GM12801 (cell line): ENCODE measurements around the gene BPIFA1.

Source experiments
- TF ChIP-seq, protein P1 (sequence below): IDR thresholded peaks from one replicate; pipeline ENCODE4 v1.5.1; 2011; ENCODE audit warnings: control low read depth; ENCODE audit not compliant: insufficient read length; ENCODE audit errors: extremely low read depth

BPIFA1 gene

DNA sequence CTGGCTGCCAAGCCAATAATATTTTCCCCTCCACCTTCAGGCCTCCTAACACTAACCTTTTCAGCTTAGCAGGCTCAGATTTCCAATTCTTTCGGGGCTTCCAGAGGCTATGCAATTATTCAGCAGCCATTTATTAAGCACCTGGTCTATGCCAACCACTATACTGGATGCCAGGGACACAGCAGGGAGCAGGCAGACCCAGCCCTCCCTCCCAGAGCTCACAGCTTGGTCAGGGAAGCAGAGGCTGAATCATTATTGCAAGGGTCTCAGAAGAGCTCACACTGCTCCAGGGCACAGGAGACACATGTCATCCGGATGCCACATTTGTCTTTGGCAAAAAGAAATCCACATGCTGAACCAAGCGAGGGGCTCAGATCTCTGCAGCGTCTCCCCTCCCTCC lies 48.5 kb downstream of the BPIFA1 start:
- TF ChIP-seq, protein P1, sequence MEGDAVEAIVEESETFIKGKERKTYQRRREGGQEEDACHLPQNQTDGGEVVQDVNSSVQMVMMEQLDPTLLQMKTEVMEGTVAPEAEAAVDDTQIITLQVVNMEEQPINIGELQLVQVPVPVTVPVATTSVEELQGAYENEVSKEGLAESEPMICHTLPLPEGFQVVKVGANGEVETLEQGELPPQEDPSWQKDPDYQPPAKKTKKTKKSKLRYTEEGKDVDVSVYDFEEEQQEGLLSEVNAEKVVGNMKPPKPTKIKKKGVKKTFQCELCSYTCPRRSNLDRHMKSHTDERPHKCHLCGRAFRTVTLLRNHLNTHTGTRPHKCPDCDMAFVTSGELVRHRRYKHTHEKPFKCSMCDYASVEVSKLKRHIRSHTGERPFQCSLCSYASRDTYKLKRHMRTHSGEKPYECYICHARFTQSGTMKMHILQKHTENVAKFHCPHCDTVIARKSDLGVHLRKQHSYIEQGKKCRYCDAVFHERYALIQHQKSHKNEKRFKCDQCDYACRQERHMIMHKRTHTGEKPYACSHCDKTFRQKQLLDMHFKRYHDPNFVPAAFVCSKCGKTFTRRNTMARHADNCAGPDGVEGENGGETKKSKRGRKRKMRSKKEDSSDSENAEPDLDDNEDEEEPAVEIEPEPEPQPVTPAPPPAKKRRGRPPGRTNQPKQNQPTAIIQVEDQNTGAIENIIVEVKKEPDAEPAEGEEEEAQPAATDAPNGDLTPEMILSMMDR = no peak

- TF ChIP-seq, protein P1 = no peak
Measured at GRCh38 chr20:33284937-33285336, 49.1 kb downstream of the BPIFA1 start.

DNA sequence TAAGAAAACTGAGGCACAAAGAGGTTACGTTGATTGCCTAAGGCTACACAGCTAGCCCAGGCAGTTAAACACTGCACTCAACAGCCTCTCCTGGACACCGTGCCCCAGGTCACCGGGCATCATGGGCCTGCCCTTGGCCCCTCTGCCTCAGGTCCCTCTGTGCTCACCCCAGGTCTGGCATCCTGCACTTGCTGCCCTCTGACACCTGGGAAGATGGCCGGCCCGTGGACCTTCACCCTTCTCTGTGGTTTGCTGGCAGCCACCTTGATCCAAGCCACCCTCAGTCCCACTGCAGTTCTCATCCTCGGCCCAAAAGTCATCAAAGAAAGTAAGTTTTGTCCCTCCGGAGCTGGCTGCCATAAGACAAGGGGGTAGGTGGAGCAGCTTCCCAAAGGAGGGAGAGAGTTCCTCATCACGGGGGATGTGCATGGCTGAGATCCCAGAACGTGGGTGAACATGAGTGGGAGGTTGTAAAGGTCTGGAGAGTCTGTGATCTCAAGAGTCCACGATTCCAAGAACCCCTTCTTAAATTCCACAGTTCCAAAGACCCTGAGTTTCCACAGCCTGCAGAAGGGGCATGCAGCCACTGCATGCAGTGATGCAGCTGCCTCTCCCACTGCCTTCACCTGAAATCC lies 50.2 kb downstream of the BPIFA1 start:
- TF ChIP-seq, protein P1 = no peak

GRCh38 chr20:33287884-33288283 lies 52.1 kb downstream of the BPIFA1 start:
- TF ChIP-seq, protein P1 = no peak

DNA sequence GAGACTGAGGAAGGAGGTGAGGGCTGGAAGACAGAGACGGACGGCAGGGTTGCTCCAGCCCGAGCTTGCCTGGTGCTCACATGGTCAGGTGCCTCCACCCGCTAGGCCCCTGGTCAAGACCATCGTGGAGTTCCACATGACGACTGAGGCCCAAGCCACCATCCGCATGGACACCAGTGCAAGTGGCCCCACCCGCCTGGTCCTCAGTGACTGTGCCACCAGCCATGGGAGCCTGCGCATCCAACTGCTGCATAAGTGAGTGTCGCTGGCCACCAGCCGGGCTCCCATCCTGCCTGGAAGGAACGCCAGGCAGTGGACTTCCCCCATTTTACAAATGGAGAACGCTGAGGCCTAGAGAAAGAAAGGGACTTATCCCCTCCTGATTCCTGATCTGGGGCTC lies 55.1 kb downstream of the BPIFA1 start:
- TF ChIP-seq, protein P1 = no peak

DNA sequence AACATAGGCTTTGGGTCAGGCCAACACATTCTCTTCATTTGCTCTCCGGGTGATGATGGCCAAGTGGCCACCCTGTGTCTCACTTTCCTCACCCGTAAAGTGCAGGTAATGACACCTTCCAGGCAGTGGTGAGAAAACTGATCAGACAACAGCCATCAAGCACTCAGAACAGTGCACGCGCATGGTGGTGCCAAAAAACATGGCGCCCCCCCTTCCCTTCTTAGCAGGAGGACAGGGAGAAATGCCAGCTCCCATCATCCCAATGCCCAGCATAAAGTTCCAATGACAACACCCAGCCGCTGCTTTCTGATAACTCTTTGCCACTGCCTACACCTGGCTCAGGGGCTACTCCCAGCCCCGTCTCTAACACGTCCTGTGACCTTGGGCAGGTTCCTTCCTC lies 55.6 kb downstream of the BPIFA1 start:
- TF ChIP-seq, protein P1 = no peak

GRCh38 chr20:33291830-33292355 lies 56.1 kb downstream of the BPIFA1 start:
- TF ChIP-seq, protein P1 = peak; percentile 57
